HG03045 (cell line): Measurements from ENCODE around the gene STK33.

ENCODE experiments used
- ATAC-seq: cut with Tn5 transposase; IDR thresholded peaks from one replicate; pipeline ENCODE4 v1.9.1; 2021; ENCODE audit warnings: mild to moderate bottlenecking, moderate library complexity; ENCODE audit not compliant: unreplicated experiment

The STK33 gene

DNA sequence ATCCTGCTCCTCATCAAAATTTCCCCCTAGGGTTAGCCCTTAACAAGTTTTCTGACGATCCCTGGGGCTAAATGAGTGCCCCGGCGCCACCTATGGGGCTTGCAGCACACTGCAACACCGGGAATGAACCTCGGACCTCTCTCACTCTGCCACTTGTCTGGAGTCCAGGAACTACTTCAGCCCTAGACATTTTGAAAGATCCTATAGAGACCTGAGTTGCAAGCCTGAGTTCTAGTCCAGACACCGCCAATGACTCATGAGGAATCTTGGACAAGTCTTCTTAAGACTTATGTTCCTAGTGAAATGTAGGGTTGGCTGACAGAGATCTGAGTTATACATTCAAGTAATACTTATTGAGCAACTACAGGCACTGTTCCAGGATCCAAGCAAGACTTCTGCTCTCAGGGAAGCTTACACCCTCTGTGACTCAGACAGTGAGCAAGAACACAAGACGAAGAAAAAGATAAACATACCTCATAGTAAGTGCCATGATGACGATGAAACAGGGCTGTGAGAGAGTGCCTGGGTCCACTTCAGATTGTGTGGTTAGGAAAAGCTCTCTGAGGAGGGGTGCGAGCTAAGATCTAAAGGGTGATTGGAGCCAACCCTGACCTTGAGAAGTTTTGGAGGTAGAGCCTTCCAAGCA lies 10.2 kb upstream of the STK33 start:
- ATAC-seq: peak; percentile 78

GRCh38 chr11:8603696-8604077 lies 9.7 kb upstream of the STK33 start:
- ATAC-seq: no peak

- ATAC-seq: no peak
Measured at GRCh38 chr11:8601376-8602133, 7.5 kb upstream of the STK33 start.

DNA sequence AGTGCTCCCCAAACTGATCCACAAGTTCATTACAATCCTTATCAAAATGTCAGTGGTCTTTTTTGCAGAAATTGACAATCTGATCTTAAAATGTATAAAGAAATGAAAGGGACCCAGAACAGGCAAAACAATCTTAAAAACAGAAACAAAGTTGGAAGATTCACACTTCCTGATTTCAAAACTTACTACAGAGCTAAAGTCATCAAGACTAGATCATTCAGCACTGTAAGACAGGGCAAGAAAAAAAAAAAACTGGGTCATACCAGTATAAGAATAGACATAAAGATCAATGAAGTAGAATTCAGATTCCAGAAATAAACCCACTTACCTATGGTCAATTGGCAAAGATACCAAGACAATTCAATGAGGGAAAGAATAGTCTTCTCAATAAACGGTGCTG lies 4.5 kb upstream of the STK33 start:
- no peak for ATAC-seq

DNA sequence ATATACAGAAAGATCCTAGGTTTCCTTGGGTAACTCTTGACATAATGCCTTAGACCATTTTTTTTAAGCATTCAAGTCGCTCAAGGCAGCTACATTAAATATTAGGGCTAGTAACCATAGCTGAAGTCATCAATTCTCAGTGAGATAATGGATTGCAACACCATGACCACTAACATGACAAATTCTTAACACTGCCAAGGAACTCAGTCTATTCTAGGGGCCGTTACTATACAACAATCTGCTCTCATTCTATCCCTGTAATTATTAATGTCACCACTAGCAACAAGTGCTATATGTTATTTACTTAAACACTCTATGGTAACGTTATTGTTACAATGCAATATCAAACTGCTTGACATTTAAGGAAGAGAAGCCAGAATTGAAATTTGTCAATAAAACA lies 3.2 kb upstream of the STK33 start:
- no peak for ATAC-seq

DNA sequence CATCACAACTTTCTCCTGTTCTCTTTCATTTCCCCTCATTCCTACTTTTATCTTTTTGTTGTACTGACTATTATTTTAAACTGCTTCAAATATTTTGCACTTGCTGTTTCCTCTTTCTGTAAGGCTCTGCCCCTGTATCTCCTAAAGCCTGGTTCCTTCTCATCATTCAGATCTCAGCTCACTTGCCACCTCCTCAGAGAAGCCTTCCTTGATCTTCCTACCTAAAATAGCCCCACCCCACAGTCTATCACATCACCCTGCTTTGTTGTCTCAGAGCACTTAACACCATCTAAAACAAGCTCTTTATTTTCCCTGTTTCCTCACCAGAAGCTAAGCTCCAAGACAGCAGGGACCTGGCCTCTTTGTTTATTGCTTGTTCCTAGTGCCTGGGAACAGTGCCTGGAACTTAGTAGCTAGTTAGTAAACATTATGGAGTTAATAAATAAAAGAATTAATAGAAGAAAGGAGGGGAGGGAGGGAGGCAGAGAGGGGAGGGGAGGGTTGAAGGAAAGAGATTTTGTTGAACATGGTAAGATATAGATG lies 2.5 kb upstream of the STK33 start:
- ATAC-seq: no peak

DNA sequence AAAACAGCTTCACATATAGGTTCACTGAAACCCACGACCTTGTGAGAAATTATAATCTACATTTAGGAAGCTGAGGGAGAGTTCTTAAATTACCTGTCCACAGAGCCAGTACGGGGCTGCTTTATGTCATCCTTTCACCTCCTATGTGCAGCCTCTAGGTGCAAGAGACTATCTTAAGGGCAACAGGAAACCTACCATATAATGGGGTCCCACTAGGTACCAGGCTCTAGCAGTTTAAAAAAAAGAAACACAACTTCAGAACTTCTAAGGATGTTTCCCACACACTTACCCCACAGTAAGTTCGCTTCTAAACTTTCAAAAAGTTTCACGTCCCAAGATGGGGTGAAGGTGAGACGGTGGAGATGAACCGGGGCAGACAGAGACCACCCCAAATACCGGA lies 573 bp downstream of the STK33 start:
- peak; percentile 10 for ATAC-seq

GRCh38 chr11:8587915-8588314 lies 6.1 kb downstream of the STK33 start:
- ATAC-seq: no peak

DNA sequence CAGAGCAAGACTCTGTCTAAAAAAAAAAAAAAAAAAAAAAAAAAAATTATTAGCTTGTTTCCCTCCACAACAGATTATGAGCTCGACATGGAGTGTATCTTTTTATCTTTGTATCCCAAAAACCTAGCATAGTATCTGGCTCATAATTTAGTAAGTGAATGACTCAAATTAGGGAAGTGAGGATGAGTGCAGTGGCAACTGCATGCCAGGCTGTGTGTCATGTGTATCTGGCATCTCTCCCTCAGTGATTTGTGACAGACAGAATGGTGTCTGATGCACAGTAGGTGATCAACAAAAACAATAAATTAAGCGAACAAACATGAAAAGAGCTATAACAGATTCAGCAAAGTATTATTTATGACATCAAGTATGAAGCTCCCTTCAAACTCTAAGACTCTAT lies 7.2 kb downstream of the STK33 start:
- ATAC-seq: no peak

- ATAC-seq: no peak
Measured at GRCh38 chr11:8586184-8586583, 7.8 kb downstream of the STK33 start.

DNA sequence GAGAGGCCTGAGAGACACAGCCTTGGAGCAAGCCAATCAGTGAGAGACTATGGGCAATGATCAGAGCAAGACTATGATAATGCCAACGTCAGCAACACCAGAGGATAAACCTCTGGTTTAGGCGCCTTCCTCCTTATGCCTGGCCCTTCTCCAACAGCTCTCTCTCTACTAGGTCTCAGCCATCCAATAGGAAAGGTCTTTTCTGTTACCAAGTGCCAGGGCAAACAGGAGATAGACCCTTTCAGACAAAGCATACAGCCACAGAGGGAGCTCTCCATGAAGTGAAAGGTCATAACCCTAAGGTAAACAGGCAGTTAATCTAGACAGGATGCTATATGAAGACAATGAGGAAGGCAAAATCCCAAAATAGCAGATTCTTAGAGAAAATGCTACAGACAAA lies 9.5 kb downstream of the STK33 start:
- ATAC-seq: no peak

DNA sequence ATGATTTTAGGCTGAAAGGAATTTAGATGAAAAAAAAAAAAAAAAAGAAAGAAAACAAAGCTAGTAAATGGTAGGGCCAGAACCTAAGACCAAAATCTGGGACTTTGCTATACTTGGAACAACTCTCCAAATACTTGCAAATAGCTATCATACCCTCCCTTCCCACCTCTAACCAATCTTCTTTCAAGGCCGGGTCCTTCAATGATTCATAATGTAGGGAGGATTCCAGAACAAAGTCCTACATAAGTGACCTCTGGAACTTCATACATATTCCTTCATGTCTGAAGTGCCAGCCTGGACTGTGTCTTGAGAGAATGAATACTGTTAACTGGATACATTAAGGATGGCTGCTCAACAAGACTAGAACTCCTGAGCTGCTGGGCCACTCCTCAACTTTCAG lies 9.9 kb downstream of the STK33 start:
- no peak for ATAC-seq

GRCh38 chr11:8581300-8581699 lies 12.7 kb downstream of the STK33 start:
- ATAC-seq: no peak

DNA sequence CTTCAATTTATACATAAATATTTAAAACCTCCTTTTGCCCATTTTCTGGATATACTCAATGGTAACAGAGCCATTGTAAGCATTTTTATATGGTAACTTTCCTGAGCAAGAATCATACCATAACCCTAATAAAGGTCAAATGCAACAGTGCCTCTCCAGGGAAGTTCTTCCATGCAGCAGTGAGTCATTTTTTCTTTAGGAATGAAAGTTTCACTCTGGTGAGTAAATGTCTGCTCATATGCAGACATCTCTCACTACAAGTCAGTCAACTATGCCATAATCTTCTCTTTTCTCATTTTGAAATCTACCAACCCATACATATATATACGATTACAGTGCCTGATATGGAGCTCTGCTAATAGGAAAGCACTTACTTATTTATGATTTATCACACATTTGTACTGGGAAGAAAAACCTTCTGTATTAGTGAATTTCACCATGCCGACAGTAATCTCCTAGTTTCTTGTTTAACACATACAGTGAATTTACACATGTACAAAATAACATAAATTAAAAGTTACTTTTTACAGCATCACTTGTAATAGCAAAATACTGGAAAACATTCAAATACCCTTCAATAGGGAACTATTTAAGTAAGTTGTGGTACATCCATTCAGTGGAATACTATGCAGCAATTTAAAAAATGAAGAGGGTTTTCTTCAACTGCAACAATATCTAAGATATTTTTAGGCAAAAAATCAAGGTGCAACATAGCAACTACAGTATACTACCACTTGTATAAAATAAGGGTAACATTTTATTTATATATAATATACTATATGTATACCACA lies 16.0 kb downstream of the STK33 start:
- ATAC-seq: no peak

DNA sequence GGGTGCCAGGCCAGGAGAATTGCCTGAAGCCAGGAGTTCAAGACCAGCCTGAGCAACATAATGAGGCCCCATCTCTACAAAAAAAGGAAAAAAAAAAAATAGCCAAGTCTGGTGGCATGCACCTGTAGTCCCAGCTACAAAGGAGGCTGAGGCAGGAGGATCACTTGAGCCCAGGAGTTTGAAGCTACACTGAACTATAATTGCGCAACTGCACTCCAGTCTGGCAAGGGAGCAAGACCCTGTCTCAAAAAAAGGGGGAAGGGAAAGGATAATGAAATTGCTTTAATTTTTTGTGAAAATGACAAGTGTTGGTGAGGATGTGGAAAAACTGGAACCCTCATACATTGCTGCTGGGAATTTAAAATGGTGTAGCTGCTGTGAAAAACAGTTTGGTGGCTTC lies 19.2 kb downstream of the STK33 start:
- no peak for ATAC-seq

DNA sequence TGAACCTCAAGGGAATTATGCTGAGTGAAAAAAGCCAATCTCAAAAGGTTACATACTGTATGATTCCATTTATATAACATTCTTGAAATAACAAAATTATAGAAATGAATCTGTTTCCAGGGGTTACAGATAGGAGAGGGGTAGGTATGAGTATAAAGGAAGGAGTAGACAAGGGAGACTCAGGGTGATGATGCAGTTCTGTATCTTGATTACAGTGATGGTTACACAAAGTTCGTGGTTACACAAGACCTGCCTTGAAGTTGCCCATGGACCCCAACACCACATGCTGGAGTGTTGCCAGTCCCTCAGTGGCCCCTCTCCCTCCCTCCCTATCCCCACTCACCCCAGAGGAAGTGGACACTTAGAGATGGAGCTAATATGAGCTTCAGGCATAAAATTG lies 20.3 kb downstream of the STK33 start:
- no peak for ATAC-seq

GRCh38 chr11:8567602-8568198 lies 26.3 kb downstream of the STK33 start:
- peak; percentile 50 for ATAC-seq

GRCh38 chr11:8566613-8567210 lies 27.3 kb downstream of the STK33 start:
- no peak for ATAC-seq

DNA sequence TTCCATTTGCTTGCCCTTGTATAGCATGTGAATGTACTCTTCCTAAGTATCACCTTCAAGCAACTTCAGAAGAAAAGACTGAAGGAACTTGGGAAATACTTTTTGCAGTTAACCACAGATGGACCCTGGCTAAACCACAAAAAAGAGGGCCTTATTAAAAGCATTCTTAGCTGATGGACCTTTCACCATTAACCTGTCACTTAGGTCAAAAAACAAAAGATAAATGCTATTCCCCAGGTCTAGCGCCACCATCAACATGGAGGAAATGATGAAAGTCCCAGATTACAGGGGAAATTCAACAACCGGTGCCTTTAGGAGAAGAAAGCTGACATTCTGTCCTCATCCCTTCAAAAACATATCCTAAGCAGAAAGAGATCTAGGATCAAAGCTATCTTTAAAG lies 29.5 kb downstream of the STK33 start:
- ATAC-seq: no peak

- ATAC-seq: no peak
Measured at GRCh38 chr11:8561461-8561860, 32.6 kb downstream of the STK33 start.

DNA sequence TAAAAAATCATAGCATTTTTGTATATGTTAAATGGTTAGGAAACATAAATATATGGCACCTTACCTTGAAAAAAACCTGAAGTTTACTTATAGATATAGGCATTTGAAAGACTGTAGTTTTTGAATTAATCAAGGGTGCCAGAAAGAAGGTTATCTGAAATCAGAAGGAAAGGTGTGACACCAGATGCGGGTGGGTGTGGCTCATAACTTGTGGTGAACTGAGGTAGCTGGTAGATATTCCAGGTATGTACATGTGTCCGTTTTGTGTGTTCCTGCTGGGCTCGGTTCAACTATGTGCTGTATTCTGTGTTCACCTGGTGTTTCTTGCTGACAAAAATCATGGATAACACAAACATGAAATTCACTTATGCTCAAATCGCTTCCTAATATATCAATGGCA lies 35.6 kb downstream of the STK33 start:
- ATAC-seq: no peak
